Body of pancreas (tissue), 4 donors: ENCODE data around the gene NUBPL. TPM values are rescaled to one million over a fixed set of nuclear protein-coding genes. Genes with fewer than 3 reads are reported as not detected.

Experiments used
- ATAC-seq: fragments of 150-250 bp; one replicate; pipeline ENCODE4 v1.9.1; 2016
- DNase-seq, 4 donors: peaks; one replicate each; pipeline ENCODE4 v3.0.0-alpha.2; 2019
- H3K27ac ChIP-seq, 4 donors: fragments of 200-600 bp; sonication (generic); 1 replicate in 3 of 4; 2 replicates in 1 of 4; pipeline versions ENCODE4 v1.5.1 to v1.6.1; 2016 to 2019; ENCODE audit warnings: mild to moderate bottlenecking in 1 of 4, mixed read lengths in 1 of 4, moderate library complexity in 1 of 4
- H3K27me3 ChIP-seq, 2 donors: fragments of 200-600 bp; sonication (generic); one replicate each; pipeline ENCODE4 v1.6.0; 2016; ENCODE audit warnings: mild to moderate bottlenecking in 1 of 2
- H3K36me3 ChIP-seq, 2 donors: fragments of 200-600 bp; sonication (generic); replicated peaks in 1 of 2; 2 replicates each; pipeline ENCODE4 v1.5.1; 2016; ENCODE audit warnings: low read depth in 2 of 2; ENCODE audit not compliant: insufficient read depth in 1 of 2
- H3K4me1 ChIP-seq: fragments of 200-600 bp; sonication (generic); one replicate; pipeline ENCODE4 v1.6.0; 2016
- H3K4me3 ChIP-seq, 2 donors: fragments of 200-600 bp; sonication (generic); 1 replicate in 1 of 2; 2 replicates in 1 of 2; pipeline ENCODE4 v1.5.1; 2016 to 2019
- H3K9me3 ChIP-seq, 3 donors: fragments of 200-600 bp; sonication (generic); 1 replicate in 2 of 3; 2 replicates in 1 of 3; pipeline ENCODE4 v1.5.1; 2016
- POLR2A ChIP-seq, 3 donors: fragments of 450-650 bp; IDR thresholded peaks; one replicate each; pipeline ENCODE4 v1.6.1; 2016; ENCODE audit warnings: antibody characterized with exemption in 3 of 3, mild to moderate bottlenecking in 2 of 3
- WGBS, 2 donors: methylation state at CpG; one replicate each; pipeline ENCODE4 v1.1.5; 2017; 5-methylcytosine and 5-hydroxymethylcytosine counted together
- intact Hi-C: fragments of 100-400 bp; cut with DNase I; formaldehyde crosslinking; loops from one replicate; pipeline ENCODE4 v1.15.1; 2023
- total RNA-seq, 2 donors: library from RNA; depleted of rRNA; stranded (reverse); fragments of >200 nt; gene quantifications; one replicate each; pipeline ENCODE4 v1.1.0, GENCODE V29; 2016
- TF ChIP-seq, protein P1 (sequence below), 7 experiments: fragments of 450-650 bp in 4 of 7; fragments of 200-600 bp in 3 of 7; sonication (generic) in 3 of 7; IDR thresholded peaks; one replicate each; pipeline ENCODE4 v1.5.1; 2016 to 2019; ENCODE audit warnings: antibody characterized with exemption in 7 of 7

NUBPL gene
- total RNA-seq, 2 donors from 2014 or later: 4.7 to 18.5 TPM

DNA sequence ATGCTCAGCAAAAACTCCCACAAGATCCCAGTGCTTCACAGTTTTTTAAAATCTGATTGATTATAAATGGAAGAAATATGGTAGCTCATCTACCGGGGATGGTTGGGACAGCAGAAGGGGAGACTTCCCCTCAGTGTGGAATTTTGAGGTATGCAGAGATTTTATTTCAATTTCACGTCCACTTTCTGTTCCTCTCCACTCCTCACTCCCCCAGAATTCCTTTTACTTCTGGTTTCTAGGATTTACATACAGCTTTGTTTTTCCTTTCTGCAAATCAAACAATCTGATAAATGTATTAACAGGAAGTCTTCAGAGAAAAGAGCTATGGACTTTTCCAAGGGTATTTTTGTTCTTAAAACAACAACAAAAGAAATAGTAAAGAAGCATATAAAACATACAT is 334.4 kb downstream of the NUBPL start:
- intact Hi-C loops: no loop called here
- Histone ChIP-seq H3K36me3 (no peaks in the 10 kb centered on the region), H3K27me3 (no peaks in the 10 kb centered on the region), H3K4me3 (no peak overlapping the region), H3K27ac (no peak overlapping the region), H3K4me1 (peaks cover 4% of the 10 kb centered on the region), H3K9me3 (no peaks in the 10 kb centered on the region)
- 74 to 82% methylated on average over 2 of the region's 2 CpGs for WGBS, 2 donors
- TF ChIP-seq, protein P1, sequence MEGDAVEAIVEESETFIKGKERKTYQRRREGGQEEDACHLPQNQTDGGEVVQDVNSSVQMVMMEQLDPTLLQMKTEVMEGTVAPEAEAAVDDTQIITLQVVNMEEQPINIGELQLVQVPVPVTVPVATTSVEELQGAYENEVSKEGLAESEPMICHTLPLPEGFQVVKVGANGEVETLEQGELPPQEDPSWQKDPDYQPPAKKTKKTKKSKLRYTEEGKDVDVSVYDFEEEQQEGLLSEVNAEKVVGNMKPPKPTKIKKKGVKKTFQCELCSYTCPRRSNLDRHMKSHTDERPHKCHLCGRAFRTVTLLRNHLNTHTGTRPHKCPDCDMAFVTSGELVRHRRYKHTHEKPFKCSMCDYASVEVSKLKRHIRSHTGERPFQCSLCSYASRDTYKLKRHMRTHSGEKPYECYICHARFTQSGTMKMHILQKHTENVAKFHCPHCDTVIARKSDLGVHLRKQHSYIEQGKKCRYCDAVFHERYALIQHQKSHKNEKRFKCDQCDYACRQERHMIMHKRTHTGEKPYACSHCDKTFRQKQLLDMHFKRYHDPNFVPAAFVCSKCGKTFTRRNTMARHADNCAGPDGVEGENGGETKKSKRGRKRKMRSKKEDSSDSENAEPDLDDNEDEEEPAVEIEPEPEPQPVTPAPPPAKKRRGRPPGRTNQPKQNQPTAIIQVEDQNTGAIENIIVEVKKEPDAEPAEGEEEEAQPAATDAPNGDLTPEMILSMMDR (IDR thresholded peaks at IDR 0.05): no peak
- no peak for DNase-seq
- ATAC-seq: no peak

DNA sequence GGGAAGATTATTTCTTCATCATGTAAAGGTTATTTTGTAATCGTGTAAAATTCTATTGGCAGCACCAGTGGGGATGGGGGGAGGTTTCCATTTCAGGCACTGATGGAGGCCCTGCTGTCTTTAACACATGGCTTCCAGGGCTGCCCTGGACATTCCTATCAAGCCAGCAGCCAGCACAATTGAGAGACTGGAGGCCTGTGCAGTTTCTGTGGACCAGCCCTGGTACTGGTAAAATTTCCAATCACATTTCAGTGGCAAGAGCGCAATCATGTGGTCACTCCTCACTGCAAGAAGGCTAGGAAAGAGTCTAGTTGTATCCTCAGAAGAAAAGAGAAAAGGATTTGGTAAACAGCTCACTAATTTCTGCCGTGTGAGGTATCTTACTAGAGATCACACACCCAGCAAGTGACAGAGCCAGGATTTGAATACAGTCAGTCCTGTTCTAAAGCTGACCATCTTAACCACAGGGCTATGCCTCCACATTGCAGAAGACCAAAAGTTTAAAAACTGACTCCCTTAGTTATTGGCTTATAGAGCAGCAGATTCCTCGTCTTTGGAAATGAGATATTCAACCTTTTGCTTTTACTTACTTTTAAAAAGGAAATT is 336.5 kb downstream of the NUBPL start:
- ATAC-seq: no peak
- Histone ChIP-seq H3K4me1 (peaks cover 15% of the 10 kb centered on the region), H3K9me3 (no peaks in the 10 kb centered on the region), H3K27me3 (no peaks in the 10 kb centered on the region), H3K36me3 (no peaks in the 10 kb centered on the region), H3K4me3 (no peak overlapping the region), H3K27ac (no peak overlapping the region)
- TF ChIP-seq POLR2A (IDR thresholded peaks at IDR 0.05): no peak
- TF ChIP-seq, protein P1 (IDR thresholded peaks at IDR 0.05): no peak
- intact Hi-C loops: no loop called here
- WGBS, 2 donors: 73 to 74% methylated on average over 4 of the region's 4 CpGs
- no peak for DNase-seq

DNA sequence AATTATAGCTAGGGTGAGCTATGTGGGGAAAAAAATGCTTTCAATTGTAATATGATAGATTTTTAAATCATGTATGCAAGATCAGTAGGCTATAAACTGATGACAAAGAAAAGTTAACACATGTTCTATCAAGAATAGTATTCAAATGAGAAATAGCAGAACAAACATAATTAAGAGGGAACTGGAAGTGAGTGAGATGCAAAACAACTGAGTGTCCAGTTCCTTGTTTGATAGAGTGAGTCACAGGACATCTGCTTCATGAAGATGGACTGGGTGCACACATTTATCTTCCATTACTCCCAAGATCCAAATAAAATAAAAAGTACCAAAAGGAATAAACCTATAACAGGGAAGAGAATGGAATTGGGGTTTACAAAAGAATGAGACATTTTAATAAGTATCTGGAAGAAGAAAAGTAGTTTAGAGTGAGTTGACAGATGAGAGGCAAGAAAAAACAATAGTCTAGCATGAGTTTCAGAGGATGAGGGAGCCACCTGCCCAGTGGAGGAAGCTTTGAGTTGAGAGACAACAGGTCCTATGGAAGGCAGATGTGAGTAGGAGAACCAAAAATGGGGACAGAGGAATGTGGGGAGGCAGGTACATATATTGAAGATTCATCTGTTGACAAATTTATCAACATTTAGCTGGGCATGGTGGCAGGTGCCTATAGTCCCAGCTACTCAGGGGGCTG is 337.8 kb downstream of the NUBPL start:
- Histone ChIP-seq H3K27ac (no peak overlapping the region), H3K9me3 (no peaks in the 10 kb centered on the region), H3K36me3 (no peaks in the 10 kb centered on the region), H3K27me3 (no peaks in the 10 kb centered on the region), H3K4me1 (peaks cover 16% of the 10 kb centered on the region), H3K4me3 (no peak overlapping the region)
- TF ChIP-seq, protein P1 (IDR thresholded peaks at IDR 0.05): no peak
- no peak for TF ChIP-seq POLR2A (IDR thresholded peaks at IDR 0.05)
- DNase-seq (no peak), ATAC-seq (no peak)
- intact Hi-C loops: no loop called here

GRCh38 chr14:31902002-31902401 is 340.8 kb downstream of the NUBPL start:
- no peaks in the 10 kb centered on the region for H3K9me3 ChIP-seq
- no peaks in the 10 kb centered on the region for H3K27me3 ChIP-seq
- H3K36me3 ChIP-seq: no peaks in the 10 kb centered on the region
- peak; percentile 63 for ATAC-seq
- intact Hi-C loops: no loop called here
- H3K4me1 ChIP-seq: peaks cover 16% of the 10 kb centered on the region
- WGBS, 2 donors: 42 to 49% methylated on average over 2 of the region's 2 CpGs
- no peak overlapping the region for H3K27ac ChIP-seq
- H3K4me3 ChIP-seq: no peak overlapping the region
- no peak for TF ChIP-seq POLR2A (IDR thresholded peaks at IDR 0.05)
- TF ChIP-seq, protein P1 (IDR thresholded peaks at IDR 0.05): no peak
- DNase-seq: peak in 2 of 4 donors; percentile 16 to 55
